ENCODE results near the gene MAP4K4. TPM values are rescaled to one million over a fixed set of nuclear protein-coding genes. Genes with fewer than 3 reads are reported as not detected.

The MAP4K4 gene
- total RNA-seq, 1 donor from 2014 or later: 175 TPM

DNA sequence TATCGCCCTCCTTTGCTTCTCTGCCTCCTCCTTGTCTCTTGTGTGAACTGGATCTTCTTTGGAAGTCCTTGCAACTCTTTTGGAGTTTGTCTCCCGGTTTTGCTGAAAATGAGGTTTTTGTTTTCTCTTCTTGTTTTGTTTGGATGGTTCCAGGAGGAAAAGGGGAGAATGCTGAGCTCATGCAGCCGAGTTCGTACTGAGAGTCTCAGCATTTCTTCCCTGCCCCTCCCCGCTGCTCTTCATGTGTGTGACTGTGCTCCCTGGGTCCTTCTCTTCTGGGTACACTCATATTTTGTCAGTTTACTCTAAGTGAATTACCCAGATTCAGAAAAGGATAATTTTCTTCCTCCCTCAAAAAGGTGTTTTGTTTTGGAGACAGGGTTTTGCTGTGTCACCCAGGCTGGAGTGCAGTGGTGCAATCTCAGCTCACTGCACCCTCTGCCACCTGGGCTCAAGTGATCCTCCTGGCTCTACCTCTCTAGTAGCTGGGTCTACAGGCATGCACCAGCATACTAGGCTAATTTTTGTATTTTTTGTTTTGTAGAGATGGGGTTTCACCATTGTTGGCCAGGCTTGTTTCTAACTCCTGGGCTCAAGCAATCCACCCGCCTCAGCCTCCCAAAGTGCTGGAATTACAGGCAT, 151.4 kb downstream of the MAP4K4 start:
- DNase-seq (ENCODE audit: low spot score in 2 of 2, unreplicated experiment in 2 of 2): no peak
- Mint-ChIP-seq H3K36me3 (peaks cover 36% of the 10 kb centered on the region), H3K9me3 (no peaks in the 10 kb centered on the region), H3K4me1 (peaks cover 6% of the 10 kb centered on the region), H3K27ac (peak overlapping the region; percentile 22), H3K27me3 (ENCODE audit: low read depth) (no peaks in the 10 kb centered on the region), H3K4me3 (no peak overlapping the region)
- TF ChIP-seq, protein P1, sequence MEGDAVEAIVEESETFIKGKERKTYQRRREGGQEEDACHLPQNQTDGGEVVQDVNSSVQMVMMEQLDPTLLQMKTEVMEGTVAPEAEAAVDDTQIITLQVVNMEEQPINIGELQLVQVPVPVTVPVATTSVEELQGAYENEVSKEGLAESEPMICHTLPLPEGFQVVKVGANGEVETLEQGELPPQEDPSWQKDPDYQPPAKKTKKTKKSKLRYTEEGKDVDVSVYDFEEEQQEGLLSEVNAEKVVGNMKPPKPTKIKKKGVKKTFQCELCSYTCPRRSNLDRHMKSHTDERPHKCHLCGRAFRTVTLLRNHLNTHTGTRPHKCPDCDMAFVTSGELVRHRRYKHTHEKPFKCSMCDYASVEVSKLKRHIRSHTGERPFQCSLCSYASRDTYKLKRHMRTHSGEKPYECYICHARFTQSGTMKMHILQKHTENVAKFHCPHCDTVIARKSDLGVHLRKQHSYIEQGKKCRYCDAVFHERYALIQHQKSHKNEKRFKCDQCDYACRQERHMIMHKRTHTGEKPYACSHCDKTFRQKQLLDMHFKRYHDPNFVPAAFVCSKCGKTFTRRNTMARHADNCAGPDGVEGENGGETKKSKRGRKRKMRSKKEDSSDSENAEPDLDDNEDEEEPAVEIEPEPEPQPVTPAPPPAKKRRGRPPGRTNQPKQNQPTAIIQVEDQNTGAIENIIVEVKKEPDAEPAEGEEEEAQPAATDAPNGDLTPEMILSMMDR (IDR thresholded peaks at IDR 0.05; ENCODE audit: unreplicated experiment): no peak

DNA sequence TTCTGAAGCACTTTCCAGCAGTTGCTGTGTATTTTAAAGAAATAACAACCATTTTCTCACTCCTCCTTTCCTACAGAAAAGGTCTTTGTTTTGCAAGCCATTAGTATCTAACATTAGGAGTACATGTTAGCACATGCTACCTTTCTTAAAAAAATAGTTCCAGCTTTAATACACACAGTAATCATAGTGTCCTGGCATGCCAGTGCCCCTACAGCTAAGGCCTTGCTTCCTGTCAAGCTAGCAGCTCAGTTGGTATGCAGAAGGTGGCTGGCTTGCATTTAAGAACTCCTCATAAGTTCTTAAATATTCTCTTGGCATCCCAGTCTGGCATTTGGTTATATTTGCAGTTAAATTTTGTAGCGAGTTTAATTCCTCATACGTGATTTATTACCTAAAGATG, 152.9 kb downstream of the MAP4K4 start:
- Mint-ChIP-seq H3K27ac (peak overlapping the region; percentile 74), H3K27me3 (ENCODE audit: low read depth) (no peaks in the 10 kb centered on the region), H3K36me3 (peaks cover 38% of the 10 kb centered on the region), H3K9me3 (no peaks in the 10 kb centered on the region), H3K4me1 (peaks cover 6% of the 10 kb centered on the region), H3K4me3 (no peak overlapping the region)
- DNase-seq (ENCODE audit: low spot score in 2 of 2, unreplicated experiment in 2 of 2): no peak
- TF ChIP-seq, protein P1 (IDR thresholded peaks at IDR 0.05; ENCODE audit: unreplicated experiment): no peak

DNA sequence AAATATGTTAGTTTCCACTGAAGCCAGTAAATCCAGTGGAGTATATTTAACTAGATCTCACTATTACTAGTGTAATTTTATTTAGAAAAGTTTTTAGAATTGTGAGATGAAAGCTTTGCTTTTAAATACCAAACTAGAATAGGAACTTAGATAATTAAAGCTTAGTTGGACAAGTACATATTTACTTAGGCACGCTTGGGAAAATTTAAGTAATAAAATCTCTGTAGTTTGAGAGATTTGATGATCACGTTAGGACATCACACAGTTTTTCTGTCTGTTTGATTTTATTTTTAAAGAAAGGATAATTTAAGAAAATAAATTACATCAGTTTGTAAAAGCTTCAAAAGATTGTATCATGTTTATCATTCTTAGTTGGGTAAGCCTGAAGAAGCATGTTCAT, 153.5 kb downstream of the MAP4K4 start:
- Mint-ChIP-seq H3K4me1 (peaks cover 6% of the 10 kb centered on the region), H3K9me3 (no peaks in the 10 kb centered on the region), H3K4me3 (no peak overlapping the region), H3K27me3 (ENCODE audit: low read depth) (no peaks in the 10 kb centered on the region), H3K27ac (no peak overlapping the region), H3K36me3 (peaks cover 39% of the 10 kb centered on the region)
- no peak for DNase-seq (ENCODE audit: low spot score in 2 of 2, unreplicated experiment in 2 of 2)
- TF ChIP-seq, protein P1 (IDR thresholded peaks at IDR 0.05; ENCODE audit: unreplicated experiment): no peak

DNA sequence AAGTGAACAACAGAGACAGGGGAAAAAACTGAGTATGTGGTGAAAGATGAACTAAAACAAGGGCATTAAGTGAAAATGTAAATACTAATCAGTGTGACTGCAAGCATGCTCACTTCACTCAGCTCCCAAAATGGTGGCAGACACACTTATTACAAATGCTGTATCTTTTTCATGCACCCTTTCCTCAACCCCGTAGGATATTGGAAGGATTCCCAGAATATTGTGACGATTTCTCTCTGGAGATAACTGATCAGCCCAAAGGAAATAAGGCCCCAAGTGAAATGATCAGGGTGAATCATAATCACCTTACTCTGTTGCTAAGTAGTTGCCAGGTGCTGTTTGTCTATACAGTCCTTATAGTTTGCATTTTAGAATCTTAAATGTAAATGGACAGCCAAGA, 155.3 kb downstream of the MAP4K4 start:
- Mint-ChIP-seq H3K27ac (no peak overlapping the region), H3K36me3 (peaks cover 33% of the 10 kb centered on the region), H3K4me3 (no peak overlapping the region), H3K27me3 (ENCODE audit: low read depth) (no peaks in the 10 kb centered on the region), H3K9me3 (no peaks in the 10 kb centered on the region), H3K4me1 (peaks cover 8% of the 10 kb centered on the region)
- no peak for DNase-seq (ENCODE audit: low spot score in 2 of 2, unreplicated experiment in 2 of 2)
- TF ChIP-seq, protein P1 (IDR thresholded peaks at IDR 0.05; ENCODE audit: unreplicated experiment): no peak

DNA sequence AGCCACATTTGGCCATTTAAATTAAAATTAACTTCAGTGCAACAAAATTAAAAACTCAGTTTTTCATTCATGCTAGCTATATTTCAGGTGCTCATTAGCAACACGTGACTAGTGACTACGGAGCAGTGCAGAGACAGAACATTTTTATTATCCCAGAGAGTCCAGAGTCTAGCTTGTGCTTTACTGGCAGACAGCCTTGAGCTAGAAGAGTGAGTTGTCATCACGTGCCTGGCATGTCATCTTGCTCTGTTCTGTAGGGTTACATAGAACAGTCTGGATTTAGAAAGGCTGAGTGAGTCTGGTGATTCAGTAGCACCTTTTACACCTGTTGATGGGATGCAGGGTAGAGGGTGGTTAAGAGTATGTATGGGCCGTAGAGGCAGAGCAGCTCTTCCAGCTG, 157.4 kb downstream of the MAP4K4 start:
- DNase-seq (ENCODE audit: low spot score in 2 of 2, unreplicated experiment in 2 of 2): no peak
- Mint-ChIP-seq H3K27ac (no peak overlapping the region), H3K4me1 (peaks cover 15% of the 10 kb centered on the region), H3K36me3 (peaks cover 33% of the 10 kb centered on the region), H3K27me3 (ENCODE audit: low read depth) (no peaks in the 10 kb centered on the region), H3K4me3 (no peak overlapping the region), H3K9me3 (no peaks in the 10 kb centered on the region)
- TF ChIP-seq, protein P1 (IDR thresholded peaks at IDR 0.05; ENCODE audit: unreplicated experiment): no peak

Measured in mesothelial cell of epicardium (in vitro differentiated cells).